ENCODE results near the gene TMEM18. TPM values are rescaled to one million over a fixed set of nuclear protein-coding genes. Genes with fewer than 3 reads are reported as not detected.

TMEM18 gene
- total RNA-seq, 1 experiment from 2014 or later = 30.7 TPM

GRCh38 chr2:720842-721241 is 43.6 kb upstream of the TMEM18 start:
- DNase-seq = no peak
- H3K4ac ChIP-seq (ENCODE audit: low read depth, low read length) = no peak overlapping the region
- no peak overlapping the region for H4K91ac ChIP-seq (ENCODE audit: insufficient read length, low read depth, low read length)
- no peak overlapping the region for H2BK120ac ChIP-seq (ENCODE audit: low read depth, low read length, poor library complexity, severe bottlenecking)
- no peak overlapping the region for H4K8ac ChIP-seq (replicated peaks; ENCODE audit: insufficient read length, low read depth, low read length)
- no peaks in the 10 kb centered on the region; the same call in 1 of the 2 replicates for H3K4me1 ChIP-seq (ENCODE audit: insufficient read depth, low read length)
- Mint-ChIP-seq H3K36me3 (ENCODE audit: insufficient read depth in 1 of 3, low read depth in 3 of 3) (no peaks in the 10 kb centered on the region), H3K4me1 (peaks cover 33 to 38% of the 10 kb centered on the region in 2 experiments), H3K4me3 (no peak overlapping the region), H3K27ac (no peak overlapping the region), H3K27me3 (ENCODE audit: low read depth) (peaks cover 1% of the 10 kb centered on the region; the same call in 1 of the 2 replicates), H3K9me3 (no peaks in the 10 kb centered on the region; a peak in 2 of 5 replicates)
- no peak overlapping the region for H3K14ac ChIP-seq (ENCODE audit: insufficient read depth, low read length)
- no peak overlapping the region for H3K9ac ChIP-seq (ENCODE audit: extremely low read depth, insufficient read length, low read length)
- no peaks in the 10 kb centered on the region for H3K23me2 ChIP-seq (ENCODE audit: insufficient read length, low read depth, low read length, poor library complexity, severe bottlenecking)
- no peak overlapping the region for H3K23ac ChIP-seq (ENCODE audit: insufficient read length, low read depth, low read length)
- no peak overlapping the region for H3K56ac ChIP-seq (ENCODE audit: insufficient read length, low read depth, low read length)
- TF ChIP-seq, protein P1, sequence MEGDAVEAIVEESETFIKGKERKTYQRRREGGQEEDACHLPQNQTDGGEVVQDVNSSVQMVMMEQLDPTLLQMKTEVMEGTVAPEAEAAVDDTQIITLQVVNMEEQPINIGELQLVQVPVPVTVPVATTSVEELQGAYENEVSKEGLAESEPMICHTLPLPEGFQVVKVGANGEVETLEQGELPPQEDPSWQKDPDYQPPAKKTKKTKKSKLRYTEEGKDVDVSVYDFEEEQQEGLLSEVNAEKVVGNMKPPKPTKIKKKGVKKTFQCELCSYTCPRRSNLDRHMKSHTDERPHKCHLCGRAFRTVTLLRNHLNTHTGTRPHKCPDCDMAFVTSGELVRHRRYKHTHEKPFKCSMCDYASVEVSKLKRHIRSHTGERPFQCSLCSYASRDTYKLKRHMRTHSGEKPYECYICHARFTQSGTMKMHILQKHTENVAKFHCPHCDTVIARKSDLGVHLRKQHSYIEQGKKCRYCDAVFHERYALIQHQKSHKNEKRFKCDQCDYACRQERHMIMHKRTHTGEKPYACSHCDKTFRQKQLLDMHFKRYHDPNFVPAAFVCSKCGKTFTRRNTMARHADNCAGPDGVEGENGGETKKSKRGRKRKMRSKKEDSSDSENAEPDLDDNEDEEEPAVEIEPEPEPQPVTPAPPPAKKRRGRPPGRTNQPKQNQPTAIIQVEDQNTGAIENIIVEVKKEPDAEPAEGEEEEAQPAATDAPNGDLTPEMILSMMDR (conservative IDR thresholded peaks at IDR 0.05) = no peak
- no peak overlapping the region for H3K18ac ChIP-seq (ENCODE audit: insufficient read length, low read depth, low read length)
- no peak overlapping the region for H3T11ph ChIP-seq (ENCODE audit: low read length)
- H3K79me1 ChIP-seq (ENCODE audit: insufficient read depth, low read depth, low read length, poor library complexity, severe bottlenecking) = no peaks in the 10 kb centered on the region
- H3K27me3 ChIP-seq (ENCODE audit: insufficient read depth, low read length) = no peaks in the 10 kb centered on the region
- H2BK12ac ChIP-seq (ENCODE audit: insufficient read length, low read depth, low read length) = no peak overlapping the region
- no peak overlapping the region for H2BK20ac ChIP-seq (ENCODE audit: low read depth, low read length, poor library complexity, severe bottlenecking)
- no peak overlapping the region for H2BK5ac ChIP-seq (ENCODE audit: insufficient read length, low read length)
- H4K5ac ChIP-seq (ENCODE audit: insufficient read length, low read depth, low read length) = no peak overlapping the region
- no peak overlapping the region for H2AK5ac ChIP-seq (ENCODE audit: insufficient read length, low read length)
- H3K4me2 ChIP-seq (ENCODE audit: insufficient read depth, insufficient read length, low read length) = no peak overlapping the region
- no peak overlapping the region for H2AFZ ChIP-seq (ENCODE audit: low read length)
- WGBS (ENCODE audit: extremely low coverage, insufficient read length, low lambda C conversion rate) = no CpG with 5 or more reads among the region's 21 CpGs
- no peaks in the 10 kb centered on the region for H4K20me1 ChIP-seq (ENCODE audit: control insufficient read depth, insufficient read depth, insufficient read length)
- no peaks in the 10 kb centered on the region for H3K9me3 ChIP-seq (ENCODE audit: control insufficient read depth, low read depth, low read length)
- H3K27ac ChIP-seq (ENCODE audit: insufficient read length, low read depth, low read length) = no peak overlapping the region
- no peaks in the 10 kb centered on the region for H3K79me2 ChIP-seq (ENCODE audit: insufficient read depth, low read length)
- no peak overlapping the region for H2BK15ac ChIP-seq (ENCODE audit: low read depth, low read length)
